HG02678 (cell line): Measurements from ENCODE around the gene MTG2.

ENCODE experiments used
- ATAC-seq: cut with Tn5 transposase; IDR thresholded peaks from one replicate; pipeline ENCODE4 v1.9.1; 2021; ENCODE audit warnings: mild to moderate bottlenecking, moderate library complexity; ENCODE audit not compliant: unreplicated experiment

The MTG2 gene

GRCh38 chr20:62182469-62183425 lies at the start of gene MTG2:
TSS of gene MTG2 (plus strand) at chr20:62183028. CDS start at chr20:62193421, 10,393 bp downstream.
- peak; percentile 95 for ATAC-seq

DNA sequence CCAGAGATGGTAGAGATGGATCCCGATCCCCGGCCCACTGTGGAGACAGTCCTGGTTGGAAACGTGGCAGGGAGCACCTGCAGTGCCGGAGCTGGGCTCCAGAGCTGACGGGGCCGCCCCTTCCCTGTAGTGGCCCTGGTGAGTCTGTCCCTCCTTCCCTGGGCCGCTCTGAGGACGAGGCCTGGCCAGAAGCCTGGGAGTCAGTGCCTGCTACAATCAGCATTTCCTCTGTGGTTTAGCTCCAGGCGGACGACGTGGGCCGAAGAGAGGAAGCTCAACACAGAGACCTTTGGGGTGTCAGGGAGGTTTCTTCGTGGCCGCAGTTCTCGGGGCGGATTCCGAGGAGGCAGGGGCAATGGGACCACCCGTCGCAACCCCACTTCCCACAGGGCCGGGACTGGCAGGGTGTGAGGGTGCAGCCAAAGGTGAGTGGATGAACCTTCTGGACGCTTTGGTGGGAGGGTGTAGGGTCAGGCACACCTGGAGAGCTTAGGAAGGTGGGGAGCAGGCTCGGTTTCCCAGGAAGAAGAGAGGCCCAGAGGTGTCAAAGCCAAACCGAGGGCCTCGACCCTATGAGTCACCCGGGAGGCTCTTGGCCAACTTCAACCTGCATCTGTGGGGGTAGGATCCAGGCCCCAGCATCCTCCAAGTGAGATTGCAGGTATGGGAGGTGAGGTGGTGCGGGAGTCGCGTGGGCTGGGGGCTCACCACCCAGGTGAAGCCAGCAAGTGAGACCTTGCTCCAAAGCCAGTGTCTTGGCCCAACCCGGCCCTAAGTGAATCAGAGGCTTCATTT lies 49.6 kb upstream of the MTG2 start:
- no peak for ATAC-seq

GRCh38 chr20:62133864-62134263 lies 49.0 kb upstream of the MTG2 start:
- ATAC-seq, result no peak

DNA sequence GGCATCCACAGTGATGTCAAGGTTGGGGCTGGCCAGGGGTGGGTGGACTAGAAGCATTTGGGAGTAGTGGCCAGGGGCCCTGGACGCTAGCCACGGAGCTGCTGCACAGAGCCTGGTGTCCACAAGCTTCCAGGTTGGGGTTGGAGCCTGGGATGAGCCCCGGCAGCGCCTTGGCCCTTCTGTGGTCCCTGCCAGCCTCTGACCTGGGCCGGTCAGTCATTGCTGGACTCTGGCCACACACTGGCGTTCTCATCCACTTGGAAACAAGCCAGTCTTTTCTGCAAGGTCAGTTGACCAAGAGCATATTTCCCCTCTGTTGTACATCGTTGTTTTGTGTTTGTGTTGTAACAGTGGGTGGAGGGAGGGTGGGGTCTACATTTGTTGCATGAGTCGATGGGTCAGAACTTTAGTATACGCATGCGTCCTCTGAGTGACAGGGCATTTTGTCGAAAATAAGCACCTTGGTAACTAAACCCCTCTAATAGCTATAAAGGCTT lies 48.0 kb upstream of the MTG2 start:
- no peak for ATAC-seq

DNA sequence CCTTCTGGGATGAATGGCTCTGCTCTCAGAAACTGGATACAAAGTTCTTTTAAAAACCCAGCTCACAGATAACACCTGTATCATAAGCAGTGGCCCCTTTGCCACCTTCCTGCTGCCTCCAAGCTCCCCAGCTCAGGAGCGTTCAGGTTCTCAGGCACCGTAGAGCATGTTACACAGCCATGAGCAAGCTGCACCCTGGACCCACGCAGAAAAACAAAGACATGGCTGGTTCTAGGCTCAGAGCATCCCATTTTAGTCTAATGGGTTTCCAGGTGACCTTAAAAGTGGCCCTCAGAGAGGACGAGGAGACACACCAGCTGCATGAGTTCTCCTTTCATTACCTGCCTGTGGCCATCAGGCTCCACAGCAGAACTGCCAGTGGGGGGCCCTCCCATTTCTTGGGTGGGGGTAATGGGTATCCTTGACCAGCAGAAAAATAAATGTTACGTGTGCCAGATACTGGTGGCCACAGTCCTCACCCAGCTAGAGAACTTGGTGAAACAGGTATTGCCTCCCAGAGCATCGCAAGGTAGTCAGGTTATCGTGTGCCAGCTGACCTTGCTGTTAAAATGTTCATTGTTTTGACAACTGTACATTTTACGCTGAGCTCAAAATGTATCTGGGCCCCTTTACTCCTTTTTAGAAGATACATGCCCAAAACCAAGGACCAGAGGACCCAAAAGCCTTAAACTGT lies 47.1 kb upstream of the MTG2 start:
- ATAC-seq, result no peak

- no peak for ATAC-seq
These were observed 46.3 kb upstream of the MTG2 start for GRCh38 chr20:62136283-62137091.

DNA sequence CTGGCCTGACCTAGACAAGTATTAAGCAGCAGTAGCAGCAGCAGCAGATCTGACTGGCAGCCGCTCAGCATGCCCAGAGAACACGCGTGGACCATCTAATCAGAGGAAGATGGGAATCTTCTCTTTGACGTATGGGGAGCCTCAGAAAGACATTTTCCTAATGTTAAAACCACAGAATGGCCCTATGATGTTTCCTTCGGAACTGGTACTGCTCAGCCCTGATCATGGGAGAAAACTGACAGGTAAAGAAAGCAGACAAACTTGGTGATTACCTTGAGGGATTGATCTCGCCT lies 45.8 kb upstream of the MTG2 start:
- ATAC-seq, result no peak

DNA sequence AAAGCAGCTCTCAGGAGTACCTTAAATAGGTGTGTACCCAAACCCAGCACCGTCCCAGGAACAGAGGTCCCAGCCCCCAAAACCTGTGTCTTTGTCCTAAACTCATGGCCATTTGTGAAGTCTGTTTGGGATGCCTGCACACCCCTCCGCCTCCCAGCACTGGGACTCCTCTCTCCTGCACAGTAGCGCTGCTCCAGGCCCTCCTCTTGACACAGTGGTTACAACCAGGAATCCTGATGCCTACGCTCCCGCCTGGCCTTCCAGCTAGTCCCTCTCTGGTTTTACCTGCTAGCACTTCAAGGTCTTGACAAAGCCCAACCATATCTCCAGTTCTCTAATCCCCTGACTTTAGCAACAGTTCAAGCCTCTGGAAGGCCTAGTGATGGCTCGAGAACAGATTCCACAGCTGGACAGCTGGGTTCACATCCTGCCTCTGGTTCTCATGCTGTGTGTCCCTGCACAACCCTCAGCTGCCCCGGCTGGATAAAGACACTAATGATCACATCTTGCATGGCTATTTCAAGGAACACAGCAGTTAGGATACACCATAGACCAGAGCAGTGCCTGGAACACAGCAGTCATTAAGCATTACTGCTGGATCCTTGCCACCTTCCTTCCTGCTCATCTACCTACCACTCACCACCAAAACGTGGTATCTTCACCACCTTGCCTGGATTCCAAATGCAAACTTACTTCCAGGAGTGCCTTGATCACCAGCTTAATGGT lies 45.2 kb upstream of the MTG2 start:
- no peak for ATAC-seq

GRCh38 chr20:62138204-62138543 lies 44.7 kb upstream of the MTG2 start:
- no peak for ATAC-seq

DNA sequence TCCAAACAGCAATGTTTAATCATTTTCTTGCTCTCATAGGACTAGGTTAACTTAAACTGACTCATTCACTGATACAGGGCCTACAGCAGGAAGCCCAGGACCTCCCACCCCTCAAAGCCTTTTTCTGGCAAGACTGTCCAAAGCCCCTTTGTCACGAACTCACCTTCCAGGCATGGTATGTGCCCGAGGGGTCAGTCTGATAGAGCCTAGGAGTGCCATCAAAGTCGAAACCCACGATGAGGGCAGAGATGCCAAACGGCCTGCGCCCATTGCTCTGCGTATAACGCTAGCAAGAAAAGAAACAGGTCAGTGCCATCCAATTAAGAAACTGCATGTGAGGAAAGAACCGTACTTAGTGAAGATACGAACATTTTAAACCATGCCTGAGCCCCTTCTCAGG lies 43.9 kb upstream of the MTG2 start:
- no peak for ATAC-seq

DNA sequence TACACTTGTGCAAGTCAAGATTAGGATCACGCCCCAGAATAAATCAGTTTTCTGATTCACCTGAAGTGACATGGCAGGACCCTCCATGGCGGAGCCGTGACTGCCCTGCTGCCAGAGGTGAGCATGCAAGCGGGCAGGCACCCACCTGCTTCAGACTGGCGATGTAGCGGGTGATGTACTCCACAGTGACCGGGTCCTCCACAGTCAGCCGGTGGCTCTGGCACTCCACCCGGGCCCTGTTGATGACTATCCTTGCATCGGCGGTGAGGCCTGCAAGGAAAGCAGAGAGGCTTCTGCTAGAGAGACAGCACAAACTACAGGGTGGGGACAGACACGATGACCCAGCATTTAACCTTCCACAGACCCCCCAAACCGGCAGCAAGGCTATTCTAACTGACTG lies 43.2 kb upstream of the MTG2 start:
- no peak for ATAC-seq

DNA sequence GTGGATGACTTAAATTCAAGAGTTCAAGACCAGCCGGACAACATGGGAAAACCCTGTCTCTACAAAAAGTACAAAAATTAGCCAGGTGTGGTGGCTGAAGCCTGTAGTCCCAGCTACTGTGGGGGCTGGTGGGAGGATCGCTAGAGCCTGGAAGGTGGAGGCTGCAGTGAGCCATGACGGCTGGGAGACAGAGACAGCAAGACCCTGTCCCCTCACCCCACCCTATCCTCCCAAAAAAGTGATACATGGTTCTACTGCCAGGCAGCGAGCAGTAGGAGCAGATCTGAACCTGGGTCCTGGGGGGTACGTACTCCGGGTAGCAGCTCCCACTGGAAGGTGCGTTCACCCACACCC lies 41.8 kb upstream of the MTG2 start:
- ATAC-seq, result no peak

DNA sequence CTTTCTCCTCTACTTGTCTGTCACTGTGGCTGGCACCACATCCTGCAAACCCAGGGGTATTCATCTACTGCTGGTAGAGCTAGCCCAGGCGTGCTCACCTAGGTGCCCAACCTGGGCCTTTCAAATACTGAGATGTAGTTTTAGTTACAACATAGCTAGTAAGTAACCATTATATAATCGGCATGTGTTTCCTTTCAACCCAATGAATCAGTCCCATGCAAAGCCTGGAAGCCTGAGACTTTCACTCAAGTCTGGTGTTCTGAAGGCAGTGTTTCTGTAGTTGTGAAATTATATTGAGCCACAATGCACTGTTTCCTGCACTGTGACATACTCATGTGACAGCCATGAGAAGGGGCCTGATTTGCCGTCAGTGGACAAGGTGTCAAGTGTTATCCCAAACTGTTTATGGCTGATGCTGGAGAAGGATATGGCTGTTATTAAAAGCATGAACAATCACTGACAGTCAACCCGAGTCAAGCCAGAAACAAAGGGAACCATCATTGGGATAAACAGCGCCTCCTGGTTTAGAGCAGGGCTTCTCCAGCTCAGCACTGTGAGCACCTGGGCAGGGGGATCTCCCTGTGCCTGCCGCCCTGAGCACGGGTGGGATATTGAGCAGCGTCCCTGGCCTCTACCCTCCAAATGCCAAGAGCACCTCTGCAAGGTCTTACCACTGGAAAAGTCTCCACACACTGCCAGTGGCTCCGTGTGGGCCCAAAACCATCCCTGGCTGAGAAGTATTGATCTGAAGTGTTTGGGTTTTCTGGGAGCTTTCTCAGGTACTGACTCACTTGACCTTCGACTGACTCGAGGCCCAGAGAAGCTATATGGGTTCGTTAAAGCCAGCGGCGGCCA lies 41.2 kb upstream of the MTG2 start:
- no peak for ATAC-seq

DNA sequence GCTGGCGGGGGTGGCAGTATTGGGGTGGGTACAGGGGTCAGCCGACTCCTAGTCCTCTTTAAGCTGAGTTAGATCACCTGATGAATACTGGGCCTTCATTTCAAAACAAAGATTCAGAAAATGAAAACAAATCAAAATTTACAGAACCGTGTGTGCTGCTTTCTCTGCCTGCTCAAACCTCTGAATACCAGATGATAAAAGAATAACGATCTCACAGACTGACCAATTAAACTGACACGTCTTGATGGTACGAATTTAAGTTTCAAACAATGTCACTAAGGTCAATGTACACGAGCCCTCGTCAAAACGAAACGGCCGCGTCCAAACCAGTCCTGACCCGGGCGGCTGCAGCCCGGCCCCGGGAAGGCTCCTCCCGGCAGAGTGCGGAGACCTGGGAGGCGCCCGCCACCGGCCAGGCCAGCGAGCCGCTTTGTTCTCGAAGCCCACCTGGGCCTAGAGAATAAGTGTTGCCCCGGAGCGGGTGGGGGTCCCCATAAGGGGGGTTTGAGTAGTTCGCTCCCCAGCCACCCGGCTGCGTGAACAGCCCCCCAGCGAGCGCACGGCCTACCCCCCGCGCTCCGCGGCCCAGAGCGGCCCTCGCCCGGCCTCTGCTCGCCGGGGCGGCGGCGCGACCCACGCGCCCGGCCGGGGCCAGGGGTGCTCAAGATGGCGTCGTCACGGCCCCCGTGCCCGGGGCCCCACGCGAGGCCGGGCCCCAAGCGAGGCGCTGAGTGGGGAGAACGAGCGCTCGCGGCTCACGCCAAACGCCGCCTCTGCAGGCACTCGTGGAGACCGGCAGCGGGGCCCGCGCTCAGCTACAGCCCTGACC lies 40.4 kb upstream of the MTG2 start:
- peak; percentile 22 for ATAC-seq

DNA sequence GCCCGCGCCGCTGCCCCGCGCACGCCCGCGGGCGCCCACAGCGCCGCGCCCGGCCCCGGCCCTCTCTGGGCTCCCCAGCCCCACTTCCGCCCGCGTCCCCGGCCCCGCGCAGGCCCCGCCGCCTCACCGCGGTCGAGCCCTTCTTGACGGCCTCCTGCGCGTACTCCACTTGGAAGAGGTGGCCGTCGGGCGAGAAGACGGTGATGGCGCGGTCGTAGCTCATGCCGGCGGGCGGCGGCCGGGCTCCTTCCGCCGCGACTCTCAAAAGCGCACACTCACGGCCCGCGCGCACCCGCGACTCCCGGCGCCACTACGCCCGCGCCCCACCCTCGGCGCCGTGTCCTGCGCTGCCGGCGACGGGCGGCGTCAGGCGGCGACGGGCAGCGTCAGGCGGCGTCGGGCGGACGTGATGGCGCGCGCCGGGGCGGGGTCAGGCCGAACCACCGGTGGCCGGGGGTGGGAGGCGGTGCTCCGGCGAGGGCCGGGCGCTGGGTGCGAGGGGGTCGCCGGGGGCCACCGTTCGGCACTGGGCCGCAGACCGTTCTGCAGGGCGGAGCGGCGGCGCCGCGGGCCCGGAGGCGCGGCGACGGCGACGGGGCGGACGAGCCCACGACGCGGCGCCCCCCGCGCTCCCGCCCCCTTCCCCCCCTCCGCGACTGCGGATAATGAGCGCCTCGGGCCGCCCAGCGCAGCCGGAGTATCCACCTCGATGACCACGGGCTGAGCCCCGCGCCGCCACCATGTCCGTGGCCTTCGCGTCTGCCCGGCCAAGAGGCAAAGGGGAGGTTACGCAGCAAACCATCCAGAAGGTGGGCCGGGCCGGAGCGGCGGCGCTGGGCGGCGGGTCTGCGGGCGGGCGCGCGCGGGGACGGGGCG lies 39.5 kb upstream of the MTG2 start, which contains the start of the genes PSMA7 and SS18L1:
PSMA7 (minus strand) TSS at position 314 of the 876 bp plus-strand sequence; CDS start at position 223, 91 bp downstream.
SS18L1 (plus strand) TSS at position 689 of the 876 bp plus-strand sequence; CDS start at position 741, 52 bp downstream.
- ATAC-seq, result peak; percentile 84

DNA sequence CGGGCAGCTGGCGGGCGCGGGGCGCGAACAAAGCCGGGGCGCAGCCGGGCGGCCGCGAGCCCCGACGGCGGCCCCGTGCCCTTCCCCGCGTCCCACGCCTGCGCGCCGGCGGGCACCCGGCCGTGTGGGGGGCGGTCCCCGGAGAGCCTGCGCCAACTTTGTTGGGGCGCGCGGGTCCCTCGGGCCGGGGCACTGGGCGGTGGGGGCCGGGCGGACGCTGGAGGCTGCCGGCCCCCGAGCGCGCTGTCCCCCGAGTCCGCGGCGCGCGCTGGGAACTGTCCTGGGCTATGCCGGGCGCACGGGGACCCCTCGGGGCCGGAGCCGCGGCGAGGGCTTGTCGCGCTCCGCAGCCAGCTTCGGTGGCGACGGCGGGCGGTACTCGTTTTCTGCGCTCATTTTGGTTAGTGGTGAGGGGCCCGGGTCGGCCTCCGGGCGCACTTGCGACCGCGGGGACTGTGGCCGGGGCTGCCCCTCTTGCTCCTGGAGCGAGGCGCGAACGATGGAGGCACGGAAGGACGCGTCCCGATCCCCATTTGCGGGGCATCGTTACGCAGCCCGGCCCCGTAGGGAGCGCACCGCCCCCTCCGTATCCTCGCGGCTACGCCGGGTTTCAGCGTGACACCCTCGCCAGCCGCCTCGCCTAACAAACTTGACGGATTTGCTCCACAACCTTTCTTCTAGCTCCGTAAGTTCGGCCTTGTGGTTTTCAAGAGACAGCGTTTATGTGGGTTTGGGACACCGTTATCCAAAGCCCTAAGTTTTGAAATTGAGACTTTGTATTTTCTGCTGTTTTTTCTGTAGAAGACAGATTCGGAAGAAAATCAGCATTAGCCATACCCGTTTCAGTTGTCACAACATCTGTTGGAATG lies 38.6 kb upstream of the MTG2 start:
- ATAC-seq, result peak; percentile 34
